ENCODE results near the gene RABGAP1L.
"Not testable (repeated sequence)": the region's sequence is repeated elsewhere in the genome, so short reads cannot be mapped to it uniquely, and the experiment has no call there.

Gene RABGAP1L

GRCh38 chr1:174818014-174818616 is 658.8 kb downstream of the RABGAP1L start:
- no peak for DNase-seq (ENCODE audit: low read depth)

GRCh38 chr1:174818951-174819350 is 659.6 kb downstream of the RABGAP1L start:
- DNase-seq (ENCODE audit: low read depth) = no peak

GRCh38 chr1:174819596-174819995 is 660.3 kb downstream of the RABGAP1L start:
- no peak for DNase-seq (ENCODE audit: low read depth)

- no peak for DNase-seq (ENCODE audit: low read depth)
Measured at GRCh38 chr1:174825127-174825526, 665.8 kb downstream of the RABGAP1L start.

GRCh38 chr1:174825806-174826205 is 666.5 kb downstream of the RABGAP1L start:
- no peak for DNase-seq (ENCODE audit: low read depth)

GRCh38 chr1:174828264-174828663 is 668.9 kb downstream of the RABGAP1L start:
- no peak for DNase-seq (ENCODE audit: low read depth)

GRCh38 chr1:174829990-174830389 is 670.7 kb downstream of the RABGAP1L start:
- DNase-seq (ENCODE audit: low read depth) = no peak

- no peak for DNase-seq (ENCODE audit: low read depth)
Measured at GRCh38 chr1:174836543-174836942, 677.2 kb downstream of the RABGAP1L start.

- no peak for DNase-seq (ENCODE audit: low read depth)
Measured at GRCh38 chr1:174837386-174837785, 678.1 kb downstream of the RABGAP1L start.

- DNase-seq (ENCODE audit: low read depth) = no peak
Measured at GRCh38 chr1:174839211-174839610, 679.9 kb downstream of the RABGAP1L start.

- DNase-seq (ENCODE audit: low read depth) = no peak
Measured at GRCh38 chr1:174841747-174842146, 682.4 kb downstream of the RABGAP1L start.

GRCh38 chr1:174848593-174849560 is 689.6 kb downstream of the RABGAP1L start:
- DNase-seq (ENCODE audit: low read depth) = not testable (repeated sequence)

- DNase-seq (ENCODE audit: low read depth) = no peak
Measured at GRCh38 chr1:174850726-174851125, 691.4 kb downstream of the RABGAP1L start.

GRCh38 chr1:174858301-174858700 is 699.0 kb downstream of the RABGAP1L start:
- DNase-seq (ENCODE audit: low read depth) = no peak

GRCh38 chr1:174870319-174870718 is 711.0 kb downstream of the RABGAP1L start:
- no peak for DNase-seq (ENCODE audit: low read depth)

- no peak for DNase-seq (ENCODE audit: low read depth)
Measured at GRCh38 chr1:174871886-174872285, 712.6 kb downstream of the RABGAP1L start.

- no peak for DNase-seq (ENCODE audit: low read depth)
Measured at GRCh38 chr1:174872615-174873058, 713.3 kb downstream of the RABGAP1L start.

GRCh38 chr1:174874331-174875053 is 715.2 kb downstream of the RABGAP1L start:
- no peak for DNase-seq (ENCODE audit: low read depth)

GRCh38 chr1:174875306-174875705 is 716.0 kb downstream of the RABGAP1L start:
- no peak for DNase-seq (ENCODE audit: low read depth)

- no peak for DNase-seq (ENCODE audit: low read depth)
Measured at GRCh38 chr1:174877208-174877673, 717.9 kb downstream of the RABGAP1L start.

- no peak for DNase-seq (ENCODE audit: low read depth)
Measured at GRCh38 chr1:174880171-174880570, 720.9 kb downstream of the RABGAP1L start.

GRCh38 chr1:174883409-174883808 is 724.1 kb downstream of the RABGAP1L start:
- no peak for DNase-seq (ENCODE audit: low read depth)

Data from stimulated activated CD8-positive, alpha-beta memory T cell treated with anti-CD3 and anti-CD28 coated beads, Interleukin-12 subunit alpha, Interleukin-12 subunit beta, amount 100 ng/mL, for 4 hours (primary cell).